HepG2 (cell line): Measurements from ENCODE around the gene ZNF777. TPM values are rescaled to one million over a fixed set of nuclear protein-coding genes. Genes with fewer than 3 reads are reported as not detected.

ENCODE experiments used
- ARID3A ChIP-seq: IDR thresholded peaks from 2 replicates; pipeline ENCODE4 v1.6.1; 2012; ENCODE audit warnings: low read depth, low read length, improper control_type of control experiment
- BCL6 ChIP-seq: IDR thresholded peaks from 2 replicates; pipeline ENCODE4 v1.6.1; 2016; ENCODE audit warnings: missing genetic modification reagents, missing compliant biosample characterization
- CERS6 ChIP-seq: sonication (generic); formaldehyde crosslinking; IDR thresholded peaks from 2 replicates; pipeline ENCODE4 v1.5.0; 2020; ENCODE audit warnings: missing genetic modification reagents
- ETV5 ChIP-seq: IDR thresholded peaks from 2 replicates; pipeline ENCODE4 v1.6.1; 2018; ENCODE audit warnings: missing biosample characterization, missing genetic modification reagents, inconsistent platforms, borderline replicate concordance
- EZH2 ChIP-seq: conservative IDR thresholded peaks from 2 replicates; pipeline ENCODE4 v1.6.1; 2012; ENCODE audit warnings: mild to moderate bottlenecking, low read depth, low read length, moderate library complexity
- GATAD2A ChIP-seq: IDR thresholded peaks from 2 replicates; pipeline ENCODE4 v1.6.1; 2016
- MED13 ChIP-seq: sonication (generic); formaldehyde crosslinking; IDR thresholded peaks from 2 replicates; pipeline ENCODE4 v1.5.0; 2020; ENCODE audit warnings: missing genetic modification reagents
- MEF2D ChIP-seq: sonication (generic); formaldehyde crosslinking; IDR thresholded peaks from 2 replicates; pipeline ENCODE4 v1.5.1; 2020; ENCODE audit warnings: mild to moderate bottlenecking, missing genetic modification reagents
- NFAT5 ChIP-seq: sonication (generic); formaldehyde crosslinking; IDR thresholded peaks from 2 replicates; pipeline ENCODE4 v1.4.0; 2020; ENCODE audit warnings: missing genetic modification reagents
- NR1H2 ChIP-seq: sonication (generic); formaldehyde crosslinking; IDR thresholded peaks from 2 replicates; pipeline ENCODE4 v1.8.1; 2022; ENCODE audit warnings: low read depth, missing genetic modification reagents, borderline replicate concordance
- PRDM15 ChIP-seq: sonication (generic); formaldehyde crosslinking; IDR thresholded peaks from 2 replicates; pipeline ENCODE4 v1.4.0; 2020; ENCODE audit warnings: missing genetic modification reagents
- ZNF138 ChIP-seq: sonication (generic); formaldehyde crosslinking; IDR thresholded peaks from 2 replicates; pipeline ENCODE4 v1.5.0; 2020; ENCODE audit warnings: mild to moderate bottlenecking, low read depth, missing genetic modification reagents
- ZNF546 ChIP-seq: sonication (generic); formaldehyde crosslinking; conservative IDR thresholded peaks from 2 replicates; pipeline ENCODE4 v1.8.1; 2023; ENCODE audit warnings: mild to moderate bottlenecking, missing genetic modification reagents
- ZNF556 ChIP-seq: sonication (generic); formaldehyde crosslinking; IDR thresholded peaks from 2 replicates; pipeline ENCODE4 v1.4.0; 2020; ENCODE audit warnings: mild to moderate bottlenecking, missing genetic modification reagents, borderline replicate concordance
- ZNF770 ChIP-seq: sonication (generic); formaldehyde crosslinking; IDR thresholded peaks from 2 replicates; pipeline ENCODE4 v1.5.0; 2020; ENCODE audit warnings: mild to moderate bottlenecking, missing genetic modification reagents
- polyA plus RNA-seq, 8 experiments: library from polyadenylated mRNA; depleted of rRNA in 3 of 8; stranded (reverse) in 7 of 8; unstranded in 1 of 8; fragments of >200 nt; fragmentation: Illumina TruSeq in 4 of 8; extraction: Trizol in 4 of 8; gene quantifications; 2 replicates each; pipeline versions ENCODE4 v1.2.1 to v1.2.3, GENCODE V29; 2011 to 2016; ENCODE audit warnings: low read depth in 4 of 8, missing spikeins in 1 of 8, mixed read lengths in 1 of 8; ENCODE audit not compliant: insufficient read depth in 1 of 8
- total RNA-seq, 5 experiments: library from RNA; depleted of rRNA; stranded (reverse); fragments of >200 nt; fragmentation: Illumina TruSeq; extraction: Trizol; gene quantifications; 2 replicates each; pipeline ENCODE4 v1.2.3, GENCODE V29; 2016; ENCODE audit warnings: low read depth in 1 of 5

Gene ZNF777
- total and polyA plus RNA-seq, 2 of the 13 experiments (the other 11 are each of a cell fraction or from before 2014, with no cell fraction given), result 3.8 to 6.0 TPM

- no peak for TF ChIP-seq PRDM15 (CRISPR knock-in tag)
- TF ChIP-seq ZNF770, result peak; percentile 83; the same call in 1 of the 2 replicates
- TF ChIP-seq GATAD2A (CRISPR knock-in tag), result no peak
- TF ChIP-seq NFAT5, result peak; percentile 60; the same call in 1 of the 2 replicates
- no peak for TF ChIP-seq ARID3A
- peak; percentile 48; the same call in 1 of the 2 replicates for TF ChIP-seq ETV5 (CRISPR knock-in tag)
- no peak for TF ChIP-seq NR1H2 (CRISPR knock-in tag)
- no peak for TF ChIP-seq MED13 (CRISPR knock-in tag)
- TF ChIP-seq ZNF546 (CRISPR knock-in tag), result no peak
- TF ChIP-seq CERS6 (CRISPR knock-in tag), result no peak
- no peak for TF ChIP-seq EZH2
- TF ChIP-seq ZNF138 (CRISPR knock-in tag), result no peak
- peak; percentile 39; the same call in 1 of the 2 replicates for TF ChIP-seq BCL6 (CRISPR knock-in tag)
- no peak for TF ChIP-seq MEF2D (CRISPR knock-in tag)
- 0 out of 2 replicates have a peak, but pooled peaks have one; percentile 69 for TF ChIP-seq ZNF556 (CRISPR knock-in tag)
Observed at GRCh38 chr7:149460493-149461277, at the start of gene ZNF777 (continued).
